Measurements from ENCODE around the gene CSNK1D.

GRCh38 chr17:82243648-82244412, 29.7 kb downstream of the CSNK1D start:
- TF ChIP-seq CTCF (IDR thresholded peaks at IDR 0.05): no peak
- TF ChIP-seq SIN3A (IDR thresholded peaks at IDR 0.05; ENCODE audit: borderline replicate concordance, insufficient read depth, low read depth, low read length): no peak

All from Panc1 (cell line).